ENCODE measurements around the gene A2M. TPM values are rescaled to one million over a fixed set of nuclear protein-coding genes. Genes with fewer than 3 reads are reported as not detected.

A2M gene
- total and polyA plus RNA-seq, 10 of the 15 experiments (the other 5 are each of a cell fraction or from before 2014, with no cell fraction given) = 0.03 to 3.5 (median 0.20) TPM; not detected in 5

DNA sequence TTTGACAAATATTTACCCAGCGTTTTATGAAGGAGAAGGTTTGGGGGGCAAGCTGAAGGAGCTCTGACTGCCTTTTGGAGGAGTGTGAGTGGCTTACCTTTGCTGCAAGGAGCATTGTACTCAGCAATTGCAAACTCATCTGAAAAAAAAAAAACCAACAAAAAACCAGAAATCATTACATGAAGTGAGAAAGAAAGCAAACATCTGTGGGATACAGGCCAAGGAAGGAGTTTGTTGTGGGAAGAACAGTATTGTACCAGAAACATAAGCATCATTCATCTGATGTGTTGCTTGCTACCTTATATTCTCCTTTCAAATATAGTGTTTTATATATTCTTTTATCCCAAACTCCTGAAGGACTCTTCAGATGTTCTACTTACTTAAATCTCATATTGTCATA, 47.6 kb downstream of the A2M start:
- H3K79me2 ChIP-seq (ENCODE audit: control insufficient read depth, insufficient read depth, low read length) = no peaks in the 10 kb centered on the region
- H3K27me3 ChIP-seq (replicated peaks in 1 of 2; ENCODE audit: control insufficient read depth in 2 of 2, insufficient read depth in 2 of 2, low read length in 1 of 2) = peaks cover 0 to 4% of the 10 kb centered on the region in 2 experiments; a peak in 3 of 4 replicates
- SMC1A ChIA-PET (ENCODE audit: uncharacterized antibody, unreplicated experiment) = no interaction called here
- H3K36me3 ChIP-seq (ENCODE audit: control insufficient read depth in 2 of 2, insufficient read depth in 2 of 2, low read length in 1 of 2) = no peaks in the 10 kb centered on the region
- no peak for TF ChIP-seq ZNF384 (IDR thresholded peaks at IDR 0.05; ENCODE audit: borderline replicate concordance, low read depth, low read length)
- TF ChIP-seq TBL1XR1 (IDR thresholded peaks at IDR 0.05; ENCODE audit: low read depth, low read length) = no peak
- TF ChIP-seq EED (IDR thresholded peaks at IDR 0.05; ENCODE audit: low read depth) = no peak
- no peak for TF ChIP-seq POLR2AphosphoS5 (IDR thresholded peaks at IDR 0.05; ENCODE audit: low read length)
- TF ChIP-seq HDGF (IDR thresholded peaks at IDR 0.05) = no peak
- no peak for TF ChIP-seq SMAD5 (IDR thresholded peaks at IDR 0.05; ENCODE audit: low read depth)
- TF ChIP-seq JUNB (IDR thresholded peaks at IDR 0.05) = no peak
- TF ChIP-seq RELA (IDR thresholded peaks at IDR 0.05; ENCODE audit: borderline replicate concordance, partially characterized antibody) = no peak
- TF ChIP-seq HDAC6 (IDR thresholded peaks at IDR 0.05; ENCODE audit: unreplicated experiment) = no peak
- no peak for TF ChIP-seq ASH2L (IDR thresholded peaks at IDR 0.05; ENCODE audit: borderline replicate concordance, low read depth)
- no peak for TF ChIP-seq PML (IDR thresholded peaks at IDR 0.05; ENCODE audit: low read length)
- FAIRE-seq = no peak
- H4K20me1 ChIP-seq (ENCODE audit: control insufficient read depth, insufficient read depth) = no peaks in the 10 kb centered on the region
- H3K9ac ChIP-seq (ENCODE audit: control insufficient read depth, insufficient read depth, low read length) = no peak overlapping the region
- RAD21 ChIA-PET (ENCODE audit: unreplicated experiment) = no interaction called here
- peaks cover 6% of the 10 kb centered on the region; the same call in 1 of the 3 replicates for H3K9me3 ChIP-seq (replicated peaks; ENCODE audit: control insufficient read depth, insufficient read depth, low read length)
- ATAC-seq = no peak
- no TSS peak for BruUV-seq (replicated peaks)
- H3K4me3 ChIP-seq = no peak overlapping the region
- intact Hi-C loops (cut with micrococcal nuclease; ENCODE audit: unreplicated experiment) (no loop called here), in situ Hi-C loops (cut with MboI) (no loop called here)
- H2AFZ ChIP-seq (ENCODE audit: control insufficient read depth, low read depth, low read length) = no peak overlapping the region
- H3K27ac ChIP-seq (ENCODE audit: control insufficient read depth, insufficient read depth) = no peak overlapping the region
- H3K4me1 ChIP-seq (ENCODE audit: control insufficient read depth, insufficient read depth, low read length) = no peaks in the 10 kb centered on the region
- no peak for DNase-seq (ENCODE audit: low read depth, low spot score)
- WGBS (ENCODE audit: insufficient coverage, insufficient replicate concordance, low lambda C conversion rate, missing lambda C conversion rate) = 18% methylated on average over 1 of the region's 1 CpG
- CTCF ChIA-PET = no interaction called here
- POLR2A ChIA-PET = no interaction called here
- H3K4me2 ChIP-seq (ENCODE audit: control insufficient read depth, insufficient read depth) = no peak overlapping the region
